HG02973 (cell line): ENCODE data around the gene GLRA2.
A peak's percentile ranks its signal among the peaks of the same experiment; 100 is the strongest.

ENCODE experiments used
- ATAC-seq: cut with Tn5 transposase; IDR thresholded peaks from one replicate; pipeline ENCODE4 v1.9.1; 2021; ENCODE audit warnings: moderate library complexity; ENCODE audit not compliant: unreplicated experiment

The GLRA2 gene

GRCh38 chrX:14529290-14529989 is at the start of gene GLRA2:
GLRA2 (plus strand) TSS chrX:14529536; CDS start chrX:14530058, 522 bp downstream.
- no peak for ATAC-seq

GRCh38 chrX:14489437-14489836 is 39.9 kb upstream of the GLRA2 start:
- ATAC-seq: no peak

- no peak for ATAC-seq
Observed at GRCh38 chrX:14491689-14492088, 37.6 kb upstream of the GLRA2 start.

- ATAC-seq: peak; percentile 55
Observed at GRCh38 chrX:14496674-14497073, 32.7 kb upstream of the GLRA2 start.

- ATAC-seq: peak; percentile 75
Observed at GRCh38 chrX:14497184-14497666, 32.1 kb upstream of the GLRA2 start.

GRCh38 chrX:14501327-14501726 is 28.0 kb upstream of the GLRA2 start:
- ATAC-seq: no peak

GRCh38 chrX:14504960-14505538 is 24.3 kb upstream of the GLRA2 start:
- ATAC-seq: no peak

GRCh38 chrX:14505648-14506047 is 23.7 kb upstream of the GLRA2 start:
- no peak for ATAC-seq

- ATAC-seq: no peak
Observed at GRCh38 chrX:14506866-14507265, 22.5 kb upstream of the GLRA2 start.

GRCh38 chrX:14508025-14508690 is 21.2 kb upstream of the GLRA2 start:
- no peak for ATAC-seq

GRCh38 chrX:14509325-14510057 is 19.8 kb upstream of the GLRA2 start:
- ATAC-seq: no peak

GRCh38 chrX:14528629-14529289 is 577 bp upstream of the GLRA2 start:
- no peak for ATAC-seq

- no peak for ATAC-seq
Observed at GRCh38 chrX:14533867-14534266, 4.5 kb downstream of the GLRA2 start.

- ATAC-seq: no peak
Observed at GRCh38 chrX:14546190-14546589, 16.9 kb downstream of the GLRA2 start.

- no peak for ATAC-seq
Observed at GRCh38 chrX:14554131-14554715, 24.9 kb downstream of the GLRA2 start.

- ATAC-seq: no peak
Observed at GRCh38 chrX:14564058-14564457, 34.7 kb downstream of the GLRA2 start.

- no peak for ATAC-seq
Observed at GRCh38 chrX:14573161-14573560, 43.8 kb downstream of the GLRA2 start.

GRCh38 chrX:14581081-14581480 is 51.7 kb downstream of the GLRA2 start:
- no peak for ATAC-seq

- ATAC-seq: no peak
Observed at GRCh38 chrX:14584548-14584947, 55.2 kb downstream of the GLRA2 start.

GRCh38 chrX:14590216-14590615 is 60.9 kb downstream of the GLRA2 start:
- ATAC-seq: no peak
